Measurements from ENCODE around the gene CLEC4F.

The CLEC4F gene

GRCh38 chr2:70820499-70820898 is at the start of gene CLEC4F:
TSS of gene CLEC4F (minus strand) at chr2:70820599. CDS start at chr2:70820523, 76 bp downstream.
- DNase-seq (ENCODE audit: low read depth, low spot score): no peak

- DNase-seq (ENCODE audit: low read depth, low spot score): no peak
Observed at GRCh38 chr2:70868970-70869369, 48.6 kb upstream of the CLEC4F start.

- DNase-seq (ENCODE audit: low read depth, low spot score): peak; percentile 37
Observed at GRCh38 chr2:70861777-70862625, 41.6 kb upstream of the CLEC4F start.

GRCh38 chr2:70855667-70856066 is 35.3 kb upstream of the CLEC4F start:
- DNase-seq (ENCODE audit: low read depth, low spot score): no peak

- DNase-seq (ENCODE audit: low read depth, low spot score): no peak
Observed at GRCh38 chr2:70854411-70854810, 34.0 kb upstream of the CLEC4F start.

GRCh38 chr2:70852824-70853223 is 32.4 kb upstream of the CLEC4F start:
- no peak for DNase-seq (ENCODE audit: low read depth, low spot score)

GRCh38 chr2:70851704-70852103 is 31.3 kb upstream of the CLEC4F start:
- no peak for DNase-seq (ENCODE audit: low read depth, low spot score)

- DNase-seq (ENCODE audit: low read depth, low spot score): no peak
Observed at GRCh38 chr2:70850925-70851324, 30.5 kb upstream of the CLEC4F start.

GRCh38 chr2:70842401-70842800 is 22.0 kb upstream of the CLEC4F start:
- DNase-seq (ENCODE audit: low read depth, low spot score): no peak

- DNase-seq (ENCODE audit: low read depth, low spot score): no peak
Observed at GRCh38 chr2:70837980-70838925, 17.9 kb upstream of the CLEC4F start.

GRCh38 chr2:70835643-70836042 is 15.2 kb upstream of the CLEC4F start, which contains the start of gene CD207:
TSS of gene CD207 (minus strand) at chr2:70835816. CDS start at chr2:70835776, 40 bp downstream.
- no peak for DNase-seq (ENCODE audit: low read depth, low spot score)

GRCh38 chr2:70834881-70835280 is 14.5 kb upstream of the CLEC4F start:
- no peak for DNase-seq (ENCODE audit: low read depth, low spot score)

- no peak for DNase-seq (ENCODE audit: low read depth, low spot score)
Observed at GRCh38 chr2:70834106-70834505, 13.7 kb upstream of the CLEC4F start.

- DNase-seq (ENCODE audit: low read depth, low spot score): no peak
Observed at GRCh38 chr2:70833246-70833645, 12.8 kb upstream of the CLEC4F start.

GRCh38 chr2:70832386-70832785 is 12.0 kb upstream of the CLEC4F start:
- DNase-seq (ENCODE audit: low read depth, low spot score): no peak

- DNase-seq (ENCODE audit: low read depth, low spot score): no peak
Observed at GRCh38 chr2:70831861-70832260, 11.5 kb upstream of the CLEC4F start.

- DNase-seq (ENCODE audit: low read depth, low spot score): no peak
Observed at GRCh38 chr2:70830366-70830765, 10.0 kb upstream of the CLEC4F start.

GRCh38 chr2:70829916-70830315 is 9.5 kb upstream of the CLEC4F start:
- DNase-seq (ENCODE audit: low read depth, low spot score): no peak

- no peak for DNase-seq (ENCODE audit: low read depth, low spot score)
Observed at GRCh38 chr2:70828914-70829824, 8.8 kb upstream of the CLEC4F start.

- no peak for DNase-seq (ENCODE audit: low read depth, low spot score)
Observed at GRCh38 chr2:70828115-70828514, 7.7 kb upstream of the CLEC4F start.

GRCh38 chr2:70827388-70827787 is 7.0 kb upstream of the CLEC4F start:
- DNase-seq (ENCODE audit: low read depth, low spot score): no peak

All from smooth muscle cell of the brain vasculature (primary cell).